Limb (tissue), 2 donors: ENCODE data around the gene CES3.
"Not testable (repeated sequence)": the region's sequence is repeated elsewhere in the genome, so short reads cannot be mapped to it uniquely, and the experiment has no call there.

Experiments
- DNase-seq, 2 donors: peaks; one replicate each; pipeline ENCODE4 v3.0.0-alpha.2; 2016; ENCODE audit errors: extremely low spot score in 2 of 2

Gene CES3

GRCh38 chr16:66926171-66926947 is 34.7 kb upstream of the CES3 start:
- no peak for DNase-seq

- no peak for DNase-seq
Observed at GRCh38 chr16:66926961-66927436, 34.1 kb upstream of the CES3 start.

GRCh38 chr16:66927918-66928649 is 33.0 kb upstream of the CES3 start:
- no peak for DNase-seq

GRCh38 chr16:66928702-66929388 is 32.2 kb upstream of the CES3 start:
- no peak for DNase-seq

GRCh38 chr16:66930189-66930588 is 30.9 kb upstream of the CES3 start:
- DNase-seq, result no peak

GRCh38 chr16:66931665-66932064 is 29.4 kb upstream of the CES3 start:
- no peak for DNase-seq

- no peak for DNase-seq
Observed at GRCh38 chr16:66932076-66932475, 29.0 kb upstream of the CES3 start.

- DNase-seq, result no peak
Observed at GRCh38 chr16:66933776-66934137, 27.3 kb upstream of the CES3 start.

- DNase-seq, result peak; percentile 88 to 95
Observed at GRCh38 chr16:66934138-66934838, 26.8 kb upstream of the CES3 start, which contains the start of gene CIAO2B. TSS of gene CIAO2B (minus strand) at chr16:66934402. CDS start at chr16:66934364, 38 bp downstream.

- not testable (repeated sequence) for DNase-seq
Observed at GRCh38 chr16:66934839-66935313, 26.2 kb upstream of the CES3 start.

- no peak for DNase-seq
Observed at GRCh38 chr16:66935314-66936011, 25.6 kb upstream of the CES3 start, which contains the start of gene CES2. TSS of gene CES2 (plus strand) at chr16:66935516. CDS start at chr16:66935636, 120 bp downstream.

- no peak for DNase-seq
Observed at GRCh38 chr16:66936462-66936861, 24.6 kb upstream of the CES3 start.

GRCh38 chr16:66936889-66937554 is 24.0 kb upstream of the CES3 start:
- no peak for DNase-seq

- no peak for DNase-seq
Observed at GRCh38 chr16:66937725-66938337, 23.2 kb upstream of the CES3 start.

- DNase-seq, result no peak
Observed at GRCh38 chr16:66939366-66939765, 21.7 kb upstream of the CES3 start.

GRCh38 chr16:66940236-66940635 is 20.8 kb upstream of the CES3 start:
- no peak for DNase-seq

GRCh38 chr16:66942981-66943380 is 18.1 kb upstream of the CES3 start:
- DNase-seq, result no peak

- DNase-seq, result no peak
Observed at GRCh38 chr16:66943426-66944053, 17.5 kb upstream of the CES3 start.

- DNase-seq, result no peak
Observed at GRCh38 chr16:66944054-66944441, 17.0 kb upstream of the CES3 start.
